ENCODE measurements around the gene KIAA0930. TPM values are rescaled to one million over a fixed set of nuclear protein-coding genes. Genes with fewer than 3 reads are reported as not detected.

The KIAA0930 gene
- total RNA-seq, 1 donor from 2014 or later, result 107 TPM

DNA sequence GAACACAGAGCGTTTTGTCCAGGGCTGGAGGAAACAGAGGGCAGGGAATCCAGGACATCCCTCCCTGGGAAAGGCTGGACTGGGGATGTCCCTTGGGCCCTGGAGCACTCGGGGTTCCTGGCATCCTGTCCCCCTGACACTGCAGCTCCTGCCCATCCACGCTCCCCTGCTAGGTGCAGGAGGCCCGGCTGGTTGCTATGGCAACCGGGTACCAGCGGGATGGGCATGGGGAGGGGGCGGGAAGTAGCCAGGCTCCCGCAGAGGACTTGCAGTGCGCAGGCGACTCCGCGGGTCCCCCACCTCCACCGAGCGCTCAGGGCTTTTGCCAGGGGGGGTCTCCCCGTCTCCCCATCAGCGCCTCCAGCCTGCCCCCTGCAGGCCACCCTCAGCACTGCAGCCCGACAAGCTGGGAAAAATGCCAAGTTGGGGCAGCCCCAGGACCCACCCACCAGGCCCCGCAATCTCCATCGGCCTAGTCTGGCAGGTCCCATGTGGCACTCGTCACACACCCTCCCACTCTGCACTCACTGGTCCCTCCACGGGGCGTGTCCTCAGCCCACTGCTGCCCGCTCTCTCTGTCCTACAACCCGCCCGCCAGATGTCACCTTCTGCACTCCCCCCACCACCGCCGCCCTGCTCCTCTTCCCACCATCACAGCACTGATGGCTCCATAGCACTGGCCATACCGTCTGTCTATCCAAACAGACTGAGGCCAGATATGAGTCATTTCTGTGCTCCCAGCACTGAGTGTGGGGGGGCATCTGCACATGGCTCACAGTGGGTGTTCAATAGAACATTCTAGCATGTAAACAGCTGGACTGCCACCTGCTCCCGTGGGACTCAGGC, 31.5 kb downstream of the KIAA0930 start:
- H3K36me3 Mint-ChIP-seq (ENCODE audit: low read depth, unreplicated experiment), result peaks cover 12% of the 10 kb centered on the region
- DNase-seq (ENCODE audit: low read depth), result peak; percentile 80

DNA sequence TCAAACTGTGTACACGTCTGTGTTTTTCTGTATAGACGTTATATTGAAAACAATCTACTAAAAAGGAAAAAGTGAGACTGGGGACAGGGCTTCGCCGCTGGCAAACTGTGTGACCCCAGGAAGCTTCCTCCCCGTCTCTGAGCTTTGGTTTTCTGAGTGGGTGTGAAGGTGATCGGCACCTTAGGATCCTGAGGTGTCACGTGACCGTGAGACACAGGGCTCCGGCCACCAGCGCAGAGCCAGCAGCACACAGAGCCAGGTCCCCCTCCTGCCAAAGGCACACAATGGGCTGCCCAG, 32.0 kb downstream of the KIAA0930 start:
- Histone ChIP-seq H3K4me3 (ENCODE audit: insufficient read depth, low read depth, low read length) (no peak overlapping the region), H4K20me1 (ENCODE audit: insufficient read depth, low read length) (peaks cover 4% of the 10 kb centered on the region), H3K9ac (ENCODE audit: low read length) (peak overlapping the region; percentile 73), H3K27me3 (ENCODE audit: insufficient read depth, low read length) (no peaks in the 10 kb centered on the region), H3K4me2 (ENCODE audit: low read length) (no peak overlapping the region), H3K36me3 (ENCODE audit: insufficient read depth, low read length) (no peaks in the 10 kb centered on the region), H3K79me2 (ENCODE audit: insufficient read depth, low read length) (peaks cover 3% of the 10 kb centered on the region), H3K4me1 (ENCODE audit: insufficient read depth, low read length) (peaks cover 43% of the 10 kb centered on the region), H3K9me3 (ENCODE audit: insufficient read depth, low read depth, low read length) (no peaks in the 10 kb centered on the region), H3K27ac (ENCODE audit: low read depth, low read length) (peak overlapping the region; percentile 42), H2AFZ (ENCODE audit: low read depth, low read length) (no peak overlapping the region)
- H3K4me1 Mint-ChIP-seq (ENCODE audit: low read depth, unreplicated experiment), result peaks cover 42% of the 10 kb centered on the region
- H3K27ac Mint-ChIP-seq (ENCODE audit: unreplicated experiment), result no peak overlapping the region
- H3K27me3 Mint-ChIP-seq (ENCODE audit: low read depth, unreplicated experiment), result no peaks in the 10 kb centered on the region
- no peak for FAIRE-seq
- no peak for TF ChIP-seq EZH2 (IDR thresholded peaks at IDR 0.05; ENCODE audit: insufficient read depth, low read length)
- TF ChIP-seq, protein P1, sequence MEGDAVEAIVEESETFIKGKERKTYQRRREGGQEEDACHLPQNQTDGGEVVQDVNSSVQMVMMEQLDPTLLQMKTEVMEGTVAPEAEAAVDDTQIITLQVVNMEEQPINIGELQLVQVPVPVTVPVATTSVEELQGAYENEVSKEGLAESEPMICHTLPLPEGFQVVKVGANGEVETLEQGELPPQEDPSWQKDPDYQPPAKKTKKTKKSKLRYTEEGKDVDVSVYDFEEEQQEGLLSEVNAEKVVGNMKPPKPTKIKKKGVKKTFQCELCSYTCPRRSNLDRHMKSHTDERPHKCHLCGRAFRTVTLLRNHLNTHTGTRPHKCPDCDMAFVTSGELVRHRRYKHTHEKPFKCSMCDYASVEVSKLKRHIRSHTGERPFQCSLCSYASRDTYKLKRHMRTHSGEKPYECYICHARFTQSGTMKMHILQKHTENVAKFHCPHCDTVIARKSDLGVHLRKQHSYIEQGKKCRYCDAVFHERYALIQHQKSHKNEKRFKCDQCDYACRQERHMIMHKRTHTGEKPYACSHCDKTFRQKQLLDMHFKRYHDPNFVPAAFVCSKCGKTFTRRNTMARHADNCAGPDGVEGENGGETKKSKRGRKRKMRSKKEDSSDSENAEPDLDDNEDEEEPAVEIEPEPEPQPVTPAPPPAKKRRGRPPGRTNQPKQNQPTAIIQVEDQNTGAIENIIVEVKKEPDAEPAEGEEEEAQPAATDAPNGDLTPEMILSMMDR (IDR thresholded peaks at IDR 0.05; ENCODE audit: insufficient read depth, low read depth, low read length), result no peak
- no peak overlapping the region for H3K4me3 Mint-ChIP-seq (ENCODE audit: unreplicated experiment)
- H3K9me3 Mint-ChIP-seq (ENCODE audit: unreplicated experiment), result no peaks in the 10 kb centered on the region
- no peak for DNase-seq (ENCODE audit: low read depth)
- peaks cover 14% of the 10 kb centered on the region for H3K36me3 Mint-ChIP-seq (ENCODE audit: low read depth, unreplicated experiment)

More for the DNA sequence above, 31.5 kb downstream of the KIAA0930 start:
- Mint-ChIP-seq H3K4me1 (ENCODE audit: low read depth, unreplicated experiment) (peaks cover 42% of the 10 kb centered on the region), H3K27me3 (ENCODE audit: low read depth, unreplicated experiment) (no peaks in the 10 kb centered on the region), H3K9me3 (ENCODE audit: unreplicated experiment) (no peaks in the 10 kb centered on the region), H3K27ac (ENCODE audit: unreplicated experiment) (peak overlapping the region; percentile 20), H3K4me3 (ENCODE audit: unreplicated experiment) (peak overlapping the region; percentile 60)
- no peak overlapping the region for H2AFZ ChIP-seq (ENCODE audit: low read depth, low read length)
- H3K27ac ChIP-seq (ENCODE audit: low read depth, low read length), result peak overlapping the region; percentile 53
- no peaks in the 10 kb centered on the region for H3K9me3 ChIP-seq (ENCODE audit: insufficient read depth, low read depth, low read length)
- peak overlapping the region; percentile 74 for H3K4me2 ChIP-seq (ENCODE audit: low read length)
- H3K9ac ChIP-seq (ENCODE audit: low read length), result peak overlapping the region; percentile 73
- H3K27me3 ChIP-seq (ENCODE audit: insufficient read depth, low read length), result no peaks in the 10 kb centered on the region
- H3K79me2 ChIP-seq (ENCODE audit: insufficient read depth, low read length), result peaks cover 3% of the 10 kb centered on the region
- no peak for FAIRE-seq
- no peaks in the 10 kb centered on the region for H3K36me3 ChIP-seq (ENCODE audit: insufficient read depth, low read length)
- H4K20me1 ChIP-seq (ENCODE audit: insufficient read depth, low read length), result peaks cover 4% of the 10 kb centered on the region
- no peak overlapping the region for H3K4me3 ChIP-seq (ENCODE audit: insufficient read depth, low read depth, low read length)
- TF ChIP-seq, protein P1 (IDR thresholded peaks at IDR 0.05; ENCODE audit: insufficient read depth, low read depth, low read length), result peak; percentile 58
- no peak for TF ChIP-seq EZH2 (IDR thresholded peaks at IDR 0.05; ENCODE audit: insufficient read depth, low read length)
- H3K4me1 ChIP-seq (ENCODE audit: insufficient read depth, low read length), result peaks cover 43% of the 10 kb centered on the region

Data from astrocyte (in vitro differentiated cells and primary cell).